H9 (cell line): ENCODE measurements around the gene ADGRA1. TPM values are rescaled to one million over a fixed set of nuclear protein-coding genes. Genes with fewer than 3 reads are reported as not detected.

Experiments
- DNase-seq: peaks from one replicate; pipeline ENCODE4 v3.0.0-alpha.2; 2017
- H2AFZ ChIP-seq: one replicate; pipeline ENCODE4 v1.6.1; 2013; ENCODE audit warnings: mild to moderate bottlenecking, low read length, control low read depth, moderate library complexity
- H2AK5ac ChIP-seq: 2 replicates; pipeline ENCODE4 v1.6.1; 2013; ENCODE audit warnings: low read length, control low read depth, mixed read lengths; ENCODE audit not compliant: insufficient read length
- H2BK120ac ChIP-seq: one replicate; pipeline ENCODE4 v1.6.1; 2013; ENCODE audit warnings: low read depth, mild to moderate bottlenecking, low read length, control low read depth, inconsistent platforms; ENCODE audit not compliant: poor library complexity, severe bottlenecking
- H2BK12ac ChIP-seq: 2 replicates; pipeline ENCODE4 v1.6.1; 2013; ENCODE audit warnings: low read length, control low read depth, mixed read lengths, low read depth; ENCODE audit not compliant: insufficient read length
- H2BK15ac ChIP-seq: 2 replicates; pipeline ENCODE4 v1.6.1; 2013; ENCODE audit warnings: low read depth, low read length, control low read depth
- H2BK20ac ChIP-seq: one replicate; pipeline ENCODE4 v1.6.1; 2013; ENCODE audit warnings: low read depth, mild to moderate bottlenecking, low read length, control low read depth, inconsistent platforms; ENCODE audit not compliant: poor library complexity, severe bottlenecking
- H2BK5ac ChIP-seq: 2 replicates; pipeline ENCODE4 v1.6.1; 2013; ENCODE audit warnings: low read length, control low read depth, mixed read lengths; ENCODE audit not compliant: insufficient read length
- H3K14ac ChIP-seq: 2 replicates; pipeline ENCODE4 v1.6.1; 2013; ENCODE audit warnings: low read length, control low read depth; ENCODE audit not compliant: insufficient read depth
- H3K18ac ChIP-seq: 2 replicates; pipeline ENCODE4 v1.6.1; 2013; ENCODE audit warnings: low read depth, mild to moderate bottlenecking, mixed read lengths, low read length, control low read depth; ENCODE audit not compliant: insufficient read length
- H3K23ac ChIP-seq: 2 replicates; pipeline ENCODE4 v1.6.1; 2013; ENCODE audit warnings: low read length, control low read depth, mixed read lengths, low read depth; ENCODE audit not compliant: insufficient read length
- H3K23me2 ChIP-seq: 2 replicates; pipeline ENCODE4 v1.6.1; 2013; ENCODE audit warnings: low read depth, mild to moderate bottlenecking, mixed read lengths, low read length, control low read depth; ENCODE audit not compliant: insufficient read length, poor library complexity, severe bottlenecking
- H3K27ac ChIP-seq: 2 replicates; pipeline ENCODE4 v1.5.1; 2013; ENCODE audit warnings: low read length, control low read depth, mixed read lengths, low read depth; ENCODE audit not compliant: insufficient read length
- H3K27me3 ChIP-seq: 2 replicates; pipeline ENCODE4 v1.6.1; 2013; ENCODE audit warnings: low read length, control low read depth, inconsistent platforms; ENCODE audit not compliant: insufficient read depth
- H3K4ac ChIP-seq: 2 replicates; pipeline ENCODE4 v1.6.1; 2013; ENCODE audit warnings: low read depth, mild to moderate bottlenecking, control low read depth, inconsistent platforms, low read length, moderate library complexity
- H3K4me1 ChIP-seq: 2 replicates; pipeline ENCODE4 v1.6.1; 2013; ENCODE audit warnings: low read length, control low read depth, inconsistent platforms; ENCODE audit not compliant: insufficient read depth
- H3K4me2 ChIP-seq: 2 replicates; pipeline ENCODE4 v1.6.1; 2013; ENCODE audit warnings: low read length, control low read depth, mixed read lengths; ENCODE audit not compliant: insufficient read length, insufficient read depth
- H3K56ac ChIP-seq: 2 replicates; pipeline ENCODE4 v1.6.1; 2013; ENCODE audit warnings: low read depth, mild to moderate bottlenecking, mixed read lengths, low read length, control low read depth; ENCODE audit not compliant: insufficient read length
- H3K79me1 ChIP-seq: 2 replicates; pipeline ENCODE4 v1.6.1; 2013; ENCODE audit warnings: low read depth, mild to moderate bottlenecking, moderate library complexity, low read length, control low read depth, inconsistent platforms; ENCODE audit not compliant: insufficient read depth, poor library complexity, severe bottlenecking
- H3K79me2 ChIP-seq: 2 replicates; pipeline ENCODE4 v1.6.1; 2013; ENCODE audit warnings: low read length, control low read depth, inconsistent platforms; ENCODE audit not compliant: insufficient read depth
- H3K9ac ChIP-seq: 2 replicates; pipeline ENCODE4 v1.6.1; 2013; ENCODE audit warnings: low read length, control low read depth, mixed read lengths; ENCODE audit not compliant: insufficient read length; ENCODE audit errors: extremely low read depth
- H3K9me3 ChIP-seq: one replicate; pipeline ENCODE4 v1.6.1; 2013; ENCODE audit warnings: low read depth, low read length, inconsistent platforms; ENCODE audit not compliant: control insufficient read depth
- H3T11ph ChIP-seq: one replicate; pipeline ENCODE4 v1.6.1; 2013; ENCODE audit warnings: mild to moderate bottlenecking, low read length, control low read depth, inconsistent platforms
- H4K20me1 ChIP-seq: one replicate; pipeline ENCODE4 v1.6.1; 2013; ENCODE audit not compliant: control insufficient read depth, insufficient read length, insufficient read depth
- H4K5ac ChIP-seq: 2 replicates; pipeline ENCODE4 v1.6.1; 2013; ENCODE audit warnings: low read depth, mild to moderate bottlenecking, mixed read lengths, low read length, control low read depth; ENCODE audit not compliant: insufficient read length
- H4K8ac ChIP-seq: replicated peaks from 2 replicates; pipeline ENCODE4 v1.6.1; 2013; ENCODE audit warnings: low read length, control low read depth, mixed read lengths, low read depth; ENCODE audit not compliant: insufficient read length
- H4K91ac ChIP-seq: 2 replicates; pipeline ENCODE4 v1.6.1; 2013; ENCODE audit warnings: low read depth, mild to moderate bottlenecking, moderate library complexity, mixed read lengths, low read length, control low read depth; ENCODE audit not compliant: insufficient read length
- H3K27ac Mint-ChIP-seq, 3 experiments: 2 replicates in 2 of 3; 3 replicates in 1 of 3; pipeline ENCODE4 v1.8.0; 2020 to 2021; ENCODE audit warnings: mixed read lengths in 3 of 3, mild to moderate bottlenecking in 1 of 3, moderate library complexity in 1 of 3
- H3K27me3 Mint-ChIP-seq: 2 replicates; pipeline ENCODE4 v1.8.0; 2021; ENCODE audit warnings: low read depth, mild to moderate bottlenecking, moderate library complexity, mixed read lengths
- H3K36me3 Mint-ChIP-seq, 3 experiments: 2 replicates in 2 of 3; 3 replicates in 1 of 3; pipeline ENCODE4 v1.8.0; 2020 to 2021; ENCODE audit warnings: low read depth in 3 of 3, mixed read lengths in 3 of 3; ENCODE audit not compliant: insufficient read depth in 1 of 3
- H3K4me1 Mint-ChIP-seq, 2 experiments: 2 replicates each; pipeline ENCODE4 v1.8.0; 2020; ENCODE audit warnings: mixed read lengths in 2 of 2
- H3K4me3 Mint-ChIP-seq, 2 experiments: 2 replicates in 1 of 2; 3 replicates in 1 of 2; pipeline ENCODE4 v1.8.0; 2020 to 2021; ENCODE audit warnings: mild to moderate bottlenecking in 2 of 2, mixed read lengths in 2 of 2, moderate library complexity in 1 of 2
- H3K9me3 Mint-ChIP-seq, 2 experiments: 2 replicates in 1 of 2; 3 replicates in 1 of 2; pipeline ENCODE4 v1.8.0; 2020; ENCODE audit warnings: mild to moderate bottlenecking in 2 of 2, mixed read lengths in 2 of 2, moderate library complexity in 1 of 2
- WGBS: extraction: QIAGEN DNeasy Blood & Tissue Kit; methylation state at CpG from one replicate; pipeline ENCODE4 v1.1.7; 2013; ENCODE audit warnings: missing lambda C conversion rate, low lambda C conversion rate, mixed read lengths; ENCODE audit not compliant: insufficient read length; ENCODE audit errors: extremely low coverage; 5-methylcytosine and 5-hydroxymethylcytosine counted together
- total RNA-seq: library from RNA; stranded (reverse); gene quantifications from 2 replicates; pipeline ENCODE4 v1.2.1, GENCODE V29; 2021
- TF ChIP-seq, protein P1 (sequence below): fragments of 200-600 bp; sonication (generic); conservative IDR thresholded peaks from 3 replicates; pipeline ENCODE4 v1.8.0; 2021; ENCODE audit warnings: antibody characterized with exemption, mild to moderate bottlenecking

Gene ADGRA1
- total RNA-seq, 1 experiment from 2014 or later: 0.11 TPM

DNA sequence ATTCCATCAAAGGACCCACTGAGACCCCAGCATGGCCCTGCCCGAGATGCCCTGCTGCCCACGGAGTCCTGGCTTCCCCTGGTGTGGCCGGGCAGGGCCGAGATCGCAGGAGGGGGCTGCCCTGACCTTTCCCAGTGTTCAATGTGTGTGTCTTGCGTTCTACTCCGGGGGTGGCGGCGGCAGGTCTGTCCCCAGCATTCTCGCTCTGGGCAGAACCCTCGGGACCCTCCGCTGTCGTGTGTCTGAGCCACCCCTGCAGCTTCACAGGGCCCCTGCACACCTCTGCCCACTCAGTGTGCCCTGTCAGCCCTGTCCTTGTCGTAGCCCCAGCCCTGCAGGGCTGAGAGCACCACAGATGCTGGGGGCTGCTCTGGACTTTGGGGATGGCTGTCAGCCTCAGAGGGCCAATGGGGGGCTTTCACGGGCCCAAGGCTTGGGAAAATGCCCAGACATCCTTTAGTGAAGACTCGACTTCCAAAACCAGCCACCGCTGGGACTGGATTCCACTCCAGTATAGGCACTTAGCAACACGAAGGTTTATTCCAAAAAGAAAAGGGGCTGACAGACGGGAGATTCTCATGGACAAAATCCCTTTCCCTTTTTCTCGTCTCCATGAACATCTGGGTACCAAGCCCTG, 42.3 kb downstream of the ADGRA1 start:
- Histone ChIP-seq H3K14ac (no peak overlapping the region), H3K9me3 (no peaks in the 10 kb centered on the region), H3K4me2 (no peak overlapping the region), H3K79me2 (no peaks in the 10 kb centered on the region), H4K5ac (no peak overlapping the region), H3K18ac (no peak overlapping the region), H4K20me1 (no peaks in the 10 kb centered on the region), H2AK5ac (no peak overlapping the region), H3K23ac (no peak overlapping the region), H4K91ac (no peak overlapping the region), H2BK15ac (no peak overlapping the region), H2BK12ac (no peak overlapping the region), H4K8ac (no peak overlapping the region), H3K27me3 (no peaks in the 10 kb centered on the region), H3K4ac (no peak overlapping the region), H2AFZ (no peak overlapping the region), H2BK120ac (no peak overlapping the region), H2BK20ac (no peak overlapping the region), H3K56ac (no peak overlapping the region), H3K9ac (no peak overlapping the region), H3K27ac (no peak overlapping the region), H2BK5ac (no peak overlapping the region), H3K23me2 (no peaks in the 10 kb centered on the region), H3K79me1 (no peaks in the 10 kb centered on the region), H3T11ph (no peak overlapping the region), H3K4me1 (no peaks in the 10 kb centered on the region)
- H3K9me3 Mint-ChIP-seq: peaks cover 0 to 5% of the 10 kb centered on the region in 2 experiments; a peak in 2 of 5 replicates
- H3K4me3 Mint-ChIP-seq: no peak overlapping the region
- peaks cover 2% of the 10 kb centered on the region for H3K27me3 Mint-ChIP-seq
- H3K4me1 Mint-ChIP-seq: peaks cover 0 to under 1% of the 10 kb centered on the region in 2 experiments; a peak in 1 of 4 replicates
- no peak for DNase-seq
- H3K36me3 Mint-ChIP-seq: no peaks in the 10 kb centered on the region; a peak in 1 of 7 replicates
- no peak overlapping the region for H3K27ac Mint-ChIP-seq
- WGBS: no CpG with 5 or more reads among the region's 20 CpGs
- TF ChIP-seq, protein P1, sequence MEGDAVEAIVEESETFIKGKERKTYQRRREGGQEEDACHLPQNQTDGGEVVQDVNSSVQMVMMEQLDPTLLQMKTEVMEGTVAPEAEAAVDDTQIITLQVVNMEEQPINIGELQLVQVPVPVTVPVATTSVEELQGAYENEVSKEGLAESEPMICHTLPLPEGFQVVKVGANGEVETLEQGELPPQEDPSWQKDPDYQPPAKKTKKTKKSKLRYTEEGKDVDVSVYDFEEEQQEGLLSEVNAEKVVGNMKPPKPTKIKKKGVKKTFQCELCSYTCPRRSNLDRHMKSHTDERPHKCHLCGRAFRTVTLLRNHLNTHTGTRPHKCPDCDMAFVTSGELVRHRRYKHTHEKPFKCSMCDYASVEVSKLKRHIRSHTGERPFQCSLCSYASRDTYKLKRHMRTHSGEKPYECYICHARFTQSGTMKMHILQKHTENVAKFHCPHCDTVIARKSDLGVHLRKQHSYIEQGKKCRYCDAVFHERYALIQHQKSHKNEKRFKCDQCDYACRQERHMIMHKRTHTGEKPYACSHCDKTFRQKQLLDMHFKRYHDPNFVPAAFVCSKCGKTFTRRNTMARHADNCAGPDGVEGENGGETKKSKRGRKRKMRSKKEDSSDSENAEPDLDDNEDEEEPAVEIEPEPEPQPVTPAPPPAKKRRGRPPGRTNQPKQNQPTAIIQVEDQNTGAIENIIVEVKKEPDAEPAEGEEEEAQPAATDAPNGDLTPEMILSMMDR: no peak
